Hepatocyte (in vitro differentiated cells): Measurements from ENCODE around the gene ATP5PD. TPM values are rescaled to one million over a fixed set of nuclear protein-coding genes. Genes with fewer than 3 reads are reported as not detected.
A peak's percentile ranks its signal among the peaks of the same experiment; 100 is the strongest.

Experiments used
- DNase-seq: peaks from one replicate; pipeline ENCODE4 v3.0.0-alpha.2; 2016; ENCODE audit warnings: low spot score
- H2AFZ ChIP-seq: fragments of 200-600 bp; sonication (generic); 2 replicates; pipeline ENCODE4 v1.6.0; 2016; ENCODE audit warnings: antibody characterized with exemption, mild to moderate bottlenecking
- H3K27ac ChIP-seq: fragments of 200-600 bp; sonication (generic); 2 replicates; pipeline ENCODE4 v1.5.1; 2016; ENCODE audit warnings: mild to moderate bottlenecking
- H3K27me3 ChIP-seq: fragments of 200-600 bp; sonication (generic); 2 replicates; pipeline ENCODE4 v1.6.1; 2016
- H3K36me3 ChIP-seq: fragments of 200-600 bp; sonication (generic); replicated peaks from 2 replicates; pipeline ENCODE4 v1.5.1; 2016; ENCODE audit warnings: low read depth; ENCODE audit not compliant: insufficient read depth
- H3K4me1 ChIP-seq: fragments of 200-600 bp; sonication (generic); 2 replicates; pipeline ENCODE4 v1.5.1; 2016; ENCODE audit warnings: mild to moderate bottlenecking, moderate library complexity; ENCODE audit not compliant: insufficient read depth
- H3K4me2 ChIP-seq: fragments of 200-600 bp; sonication (generic); 2 replicates; pipeline ENCODE4 v1.6.0; 2016
- H3K4me3 ChIP-seq: fragments of 200-600 bp; sonication (generic); 2 replicates; pipeline ENCODE4 v1.5.1; 2016; ENCODE audit warnings: mild to moderate bottlenecking
- H3K79me2 ChIP-seq: fragments of 200-600 bp; sonication (generic); 2 replicates; pipeline ENCODE4 v1.6.0; 2017; ENCODE audit warnings: mild to moderate bottlenecking
- H3K9me2 ChIP-seq: fragments of 200-600 bp; sonication (generic); replicated peaks from 2 replicates; pipeline ENCODE4 v1.6.0; 2017; ENCODE audit warnings: mild to moderate bottlenecking; ENCODE audit not compliant: insufficient read depth
- H3K9me3 ChIP-seq: fragments of 200-600 bp; sonication (generic); 2 replicates; pipeline ENCODE4 v1.5.1; 2016; ENCODE audit warnings: low read depth, mild to moderate bottlenecking
- H4K20me1 ChIP-seq: fragments of 200-600 bp; sonication (generic); 2 replicates; pipeline ENCODE4 v1.6.0; 2016; ENCODE audit warnings: mild to moderate bottlenecking; ENCODE audit not compliant: insufficient read depth, poor library complexity, severe bottlenecking
- CTCF ChIP-seq: fragments of 200-600 bp; sonication (generic); IDR thresholded peaks from 2 replicates; pipeline ENCODE4 v1.5.1; 2016; ENCODE audit warnings: antibody characterized with exemption, mild to moderate bottlenecking; ENCODE audit not compliant: poor library complexity
- EZH2 ChIP-seq: fragments of 200-600 bp; sonication (generic); IDR thresholded peaks from 2 replicates; pipeline ENCODE4 v1.6.1; 2016; ENCODE audit warnings: antibody characterized with exemption, mild to moderate bottlenecking, borderline replicate concordance
- EZH2phosphoT487 ChIP-seq: fragments of 200-600 bp; sonication (generic); IDR thresholded peaks from one replicate; pipeline ENCODE4 v1.6.1; 2018; ENCODE audit warnings: antibody characterized with exemption, mild to moderate bottlenecking, low read depth, moderate library complexity; ENCODE audit not compliant: unreplicated experiment, severe bottlenecking
- WGBS: methylation state at CpG from one replicate; pipeline ENCODE4 v1.1.6; 2016; ENCODE audit warnings: low lambda C conversion rate; ENCODE audit errors: missing lambda C conversion rate; 5-methylcytosine and 5-hydroxymethylcytosine counted together
- polyA plus RNA-seq: library from polyadenylated mRNA; unstranded; fragments of >200 nt; fragmentation: Nextera tagmentation; extraction: Ambion mirVana; gene quantifications from 2 replicates; pipeline ENCODE4 v1.2.1, GENCODE V29; 2016
- total RNA-seq: library from RNA; depleted of rRNA; stranded (reverse); fragments of >200 nt; gene quantifications from 2 replicates; pipeline ENCODE4 v1.2.3, GENCODE V29; 2014

The ATP5PD gene
- total and polyA plus RNA-seq, 2 experiments from 2014 or later: 296 to 332 TPM

GRCh38 chr17:75013092-75013559 is 33.6 kb downstream of the ATP5PD start:
- H3K79me2 ChIP-seq: peaks cover 17% of the 10 kb centered on the region
- H3K4me2 ChIP-seq: peak overlapping the region; percentile 89
- TF ChIP-seq CTCF (no peak), EZH2 (no peak), EZH2phosphoT487 (no peak)
- H2AFZ ChIP-seq: peak overlapping the region; percentile 93
- no peak for DNase-seq
- H3K27ac ChIP-seq: peak overlapping the region; percentile 96
- WGBS: 3% methylated on average over 10 of the region's 10 CpGs
- no peaks in the 10 kb centered on the region for H3K9me2 ChIP-seq
- peaks cover 12% of the 10 kb centered on the region for H3K4me1 ChIP-seq
- H3K4me3 ChIP-seq: peak overlapping the region; percentile 80
- H3K9me3 ChIP-seq: no peaks in the 10 kb centered on the region
- H4K20me1 ChIP-seq: no peaks in the 10 kb centered on the region
- H3K27me3 ChIP-seq: no peaks in the 10 kb centered on the region
- H3K36me3 ChIP-seq: no peaks in the 10 kb centered on the region

GRCh38 chr17:75012346-75013091 is 34.2 kb downstream of the ATP5PD start, which contains the start of gene MRPL58:
Gene MRPL58 (plus strand): TSS chr17:75012670. CDS start chr17:75012687, 17 bp downstream.
- Histone ChIP-seq H2AFZ (peak within 1 kb of the TSS; percentile 93), H3K4me2 (peak within 1 kb of the TSS; percentile 89), H4K20me1 (no peaks in the 10 kb centered on the region), H3K79me2 (peaks cover 17% of the 10 kb centered on the region), H3K9me3 (no peaks in the 10 kb centered on the region), H3K4me1 (peaks cover 12% of the 10 kb centered on the region), H3K9me2 (no peaks in the 10 kb centered on the region), H3K4me3 (peak within 1 kb of the TSS; percentile 80), H3K27me3 (no peaks in the 10 kb centered on the region), H3K36me3 (no peaks in the 10 kb centered on the region), H3K27ac (peak within 1 kb of the TSS; percentile 96)
- DNase-seq: peak; percentile 94
- 2% methylated on average over 63 of the region's 63 CpGs for WGBS
- TF ChIP-seq EZH2phosphoT487 (no peak), EZH2 (no peak), CTCF (peak; percentile 37)

GRCh38 chr17:75012096-75012345 is 34.7 kb downstream of the ATP5PD start:
- Histone ChIP-seq H3K4me3 (peak overlapping the region; percentile 28), H2AFZ (peak overlapping the region; percentile 93), H3K4me2 (peak overlapping the region; percentile 89), H3K27me3 (no peaks in the 10 kb centered on the region), H3K9me3 (no peaks in the 10 kb centered on the region), H3K36me3 (no peaks in the 10 kb centered on the region), H3K79me2 (peaks cover 17% of the 10 kb centered on the region), H3K27ac (peak overlapping the region; percentile 96), H3K9me2 (no peaks in the 10 kb centered on the region), H3K4me1 (peaks cover 12% of the 10 kb centered on the region), H4K20me1 (no peaks in the 10 kb centered on the region)
- DNase-seq: no peak
- 38% methylated on average over 5 of the region's 5 CpGs for WGBS
- TF ChIP-seq CTCF (no peak), EZH2phosphoT487 (no peak), EZH2 (no peak)
